GF-D8 (cell line): ENCODE results near the gene ACVR1B.
A peak's percentile ranks its signal among the peaks of the same experiment; 100 is the strongest.

Experiments
- DNase-seq: peaks from one replicate; lab custom pipeline; 2025; lab: John Stamatoyannopoulos, UW

ACVR1B gene

GRCh38 chr12:51951199-51951842 lies at the start of gene ACVR1B:
Gene ACVR1B, plus strand, starts transcription at chr12:51951699. Its CDS starts 45 bp downstream, at chr12:51951744.
- DNase-seq = peak; percentile 43

GRCh38 chr12:51901881-51902280 lies 49.6 kb upstream of the ACVR1B start:
- no peak for DNase-seq

GRCh38 chr12:51904951-51905470 lies 46.5 kb upstream of the ACVR1B start:
- DNase-seq = peak; percentile 8

GRCh38 chr12:51905471-51906429 lies 45.7 kb upstream of the ACVR1B start:
- DNase-seq = no peak

GRCh38 chr12:51906430-51907082 lies 44.9 kb upstream of the ACVR1B start:
- no peak for DNase-seq

GRCh38 chr12:51907083-51907855 lies 44.2 kb upstream of the ACVR1B start, which contains the start of gene ACVRL1:
Gene ACVRL1, plus strand, starts transcription at chr12:51907504. Its CDS starts 4,971 bp downstream, at chr12:51912475.
- DNase-seq = no peak

- no peak for DNase-seq
Measured at GRCh38 chr12:51907856-51908425, 43.6 kb upstream of the ACVR1B start.

- no peak for DNase-seq
Measured at GRCh38 chr12:51908876-51909592, 42.5 kb upstream of the ACVR1B start.

GRCh38 chr12:51910168-51910567 lies 41.3 kb upstream of the ACVR1B start:
- DNase-seq = no peak

GRCh38 chr12:51910691-51911090 lies 40.8 kb upstream of the ACVR1B start:
- DNase-seq = no peak

GRCh38 chr12:51911307-51911706 lies 40.2 kb upstream of the ACVR1B start:
- no peak for DNase-seq

GRCh38 chr12:51911788-51912711 lies 39.4 kb upstream of the ACVR1B start:
- peak; percentile 11 for DNase-seq

- no peak for DNase-seq
Measured at GRCh38 chr12:51913071-51914033, 38.1 kb upstream of the ACVR1B start.

- DNase-seq = no peak
Measured at GRCh38 chr12:51914034-51914923, 37.2 kb upstream of the ACVR1B start.

GRCh38 chr12:51915003-51915625 lies 36.4 kb upstream of the ACVR1B start:
- DNase-seq = no peak

- DNase-seq = no peak
Measured at GRCh38 chr12:51915951-51916350, 35.5 kb upstream of the ACVR1B start.
